AG09309 (cell line): ENCODE measurements around the gene MGST3.

Experiments
- DNase-seq: peaks from one replicate; pipeline ENCODE4 v3.0.0-alpha.2; 2010; ENCODE audit warnings: low read depth
- H3K4me3 ChIP-seq: 2 replicates; pipeline ENCODE4 v1.5.1; 2011; ENCODE audit warnings: mild to moderate bottlenecking, low read depth, low read length, moderate library complexity; ENCODE audit not compliant: control insufficient read depth
- TF ChIP-seq, protein P1 (sequence below): IDR thresholded peaks from 2 replicates; pipeline ENCODE4 v1.5.1; 2011; ENCODE audit warnings: mild to moderate bottlenecking, low read depth, low read length, inconsistent platforms; ENCODE audit not compliant: insufficient read depth, control insufficient read depth; ENCODE audit errors: missing control alignments

The MGST3 gene

DNA sequence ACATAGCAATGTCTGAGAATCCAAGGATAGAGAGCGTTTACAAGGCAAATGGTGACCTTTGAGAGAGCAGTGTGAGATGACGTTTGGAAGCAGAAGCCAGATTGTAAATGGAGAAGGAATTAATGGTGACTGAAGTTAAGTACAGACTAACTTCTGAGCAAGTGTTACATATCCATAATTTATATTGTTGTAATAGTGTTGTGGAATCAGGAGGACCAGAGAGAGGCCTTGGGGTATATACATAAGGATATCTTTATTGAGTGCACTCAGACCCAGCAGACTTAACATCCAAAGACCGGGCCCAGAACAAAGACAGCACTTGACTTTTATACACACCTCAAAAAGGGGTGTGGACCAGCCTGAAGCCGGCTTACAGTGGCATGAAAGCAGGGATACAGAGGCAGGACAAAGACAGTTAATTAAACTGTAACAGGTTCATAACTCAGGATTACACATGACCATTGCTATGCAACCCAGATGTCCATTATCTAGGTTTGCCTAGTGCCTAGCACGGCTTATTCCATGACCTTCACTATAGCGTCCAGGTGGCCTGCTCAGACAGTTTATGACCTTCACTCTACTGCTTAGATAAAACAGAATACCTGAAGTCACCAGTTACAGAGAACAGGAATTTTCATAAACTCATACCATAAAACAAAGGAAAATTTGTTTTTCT lies 2.7 kb upstream of the MGST3 start:
- TF ChIP-seq, protein P1, sequence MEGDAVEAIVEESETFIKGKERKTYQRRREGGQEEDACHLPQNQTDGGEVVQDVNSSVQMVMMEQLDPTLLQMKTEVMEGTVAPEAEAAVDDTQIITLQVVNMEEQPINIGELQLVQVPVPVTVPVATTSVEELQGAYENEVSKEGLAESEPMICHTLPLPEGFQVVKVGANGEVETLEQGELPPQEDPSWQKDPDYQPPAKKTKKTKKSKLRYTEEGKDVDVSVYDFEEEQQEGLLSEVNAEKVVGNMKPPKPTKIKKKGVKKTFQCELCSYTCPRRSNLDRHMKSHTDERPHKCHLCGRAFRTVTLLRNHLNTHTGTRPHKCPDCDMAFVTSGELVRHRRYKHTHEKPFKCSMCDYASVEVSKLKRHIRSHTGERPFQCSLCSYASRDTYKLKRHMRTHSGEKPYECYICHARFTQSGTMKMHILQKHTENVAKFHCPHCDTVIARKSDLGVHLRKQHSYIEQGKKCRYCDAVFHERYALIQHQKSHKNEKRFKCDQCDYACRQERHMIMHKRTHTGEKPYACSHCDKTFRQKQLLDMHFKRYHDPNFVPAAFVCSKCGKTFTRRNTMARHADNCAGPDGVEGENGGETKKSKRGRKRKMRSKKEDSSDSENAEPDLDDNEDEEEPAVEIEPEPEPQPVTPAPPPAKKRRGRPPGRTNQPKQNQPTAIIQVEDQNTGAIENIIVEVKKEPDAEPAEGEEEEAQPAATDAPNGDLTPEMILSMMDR, result no peak
- no peak for DNase-seq
- no peak overlapping the region for H3K4me3 ChIP-seq

DNA sequence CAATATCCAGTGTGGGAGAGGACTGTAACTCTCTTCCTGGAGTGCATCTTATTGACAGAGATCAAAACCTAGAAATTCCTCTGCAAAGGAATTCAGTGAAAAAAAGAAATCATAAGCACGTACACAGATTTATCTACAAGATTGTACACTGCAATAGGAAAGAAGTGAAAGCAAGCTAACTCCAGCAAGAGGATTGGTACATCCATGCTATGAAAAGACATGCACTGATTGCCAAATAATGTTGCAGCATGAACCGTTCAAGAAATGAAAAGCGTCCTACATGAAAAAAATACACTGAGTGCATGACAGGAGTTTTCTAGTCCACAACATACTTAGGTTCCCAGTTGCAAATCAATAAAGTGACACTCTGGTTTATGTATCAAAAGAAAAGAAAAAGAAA lies 1.9 kb upstream of the MGST3 start:
- TF ChIP-seq, protein P1, result no peak
- H3K4me3 ChIP-seq, result no peak overlapping the region
- DNase-seq, result no peak

DNA sequence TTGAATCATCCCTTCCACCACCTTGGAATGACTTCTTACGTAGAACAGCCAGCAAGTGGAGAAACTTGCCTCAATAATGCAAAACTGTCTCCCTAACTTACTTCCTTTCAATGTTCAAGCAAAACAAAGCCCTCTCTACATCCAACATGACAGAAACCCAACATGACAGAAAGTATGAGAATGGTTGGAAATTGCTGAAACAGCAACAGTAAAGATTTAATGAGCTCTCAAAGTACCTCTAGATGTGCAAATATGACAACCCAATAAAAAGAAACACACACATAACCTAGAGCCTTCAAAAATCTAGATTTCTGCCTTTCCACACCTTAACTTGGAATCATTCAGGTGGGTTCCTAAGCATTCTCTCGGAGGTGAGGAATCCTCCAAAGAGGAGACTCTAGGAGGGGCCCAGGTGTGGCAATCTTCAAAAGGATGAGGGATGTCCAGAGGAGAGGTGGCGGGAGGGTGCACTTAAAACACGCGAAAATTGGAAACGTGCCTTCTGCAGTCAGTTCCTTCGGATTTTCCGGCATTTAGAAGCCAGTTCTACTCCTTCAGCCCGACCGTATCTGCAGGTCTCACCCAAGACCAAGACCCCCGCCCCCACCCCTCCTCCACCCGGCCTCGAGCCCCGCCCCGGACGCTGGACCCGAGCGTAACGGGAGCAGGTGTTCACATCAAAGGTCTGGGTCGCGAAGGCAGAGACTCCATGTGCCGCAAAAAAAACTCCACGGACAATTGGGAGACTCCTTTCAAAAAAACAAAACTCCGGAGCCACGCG lies 996 bp upstream of the MGST3 start:
- peak overlapping the region; percentile 56 for H3K4me3 ChIP-seq
- DNase-seq, result no peak
- TF ChIP-seq, protein P1, result no peak

DNA sequence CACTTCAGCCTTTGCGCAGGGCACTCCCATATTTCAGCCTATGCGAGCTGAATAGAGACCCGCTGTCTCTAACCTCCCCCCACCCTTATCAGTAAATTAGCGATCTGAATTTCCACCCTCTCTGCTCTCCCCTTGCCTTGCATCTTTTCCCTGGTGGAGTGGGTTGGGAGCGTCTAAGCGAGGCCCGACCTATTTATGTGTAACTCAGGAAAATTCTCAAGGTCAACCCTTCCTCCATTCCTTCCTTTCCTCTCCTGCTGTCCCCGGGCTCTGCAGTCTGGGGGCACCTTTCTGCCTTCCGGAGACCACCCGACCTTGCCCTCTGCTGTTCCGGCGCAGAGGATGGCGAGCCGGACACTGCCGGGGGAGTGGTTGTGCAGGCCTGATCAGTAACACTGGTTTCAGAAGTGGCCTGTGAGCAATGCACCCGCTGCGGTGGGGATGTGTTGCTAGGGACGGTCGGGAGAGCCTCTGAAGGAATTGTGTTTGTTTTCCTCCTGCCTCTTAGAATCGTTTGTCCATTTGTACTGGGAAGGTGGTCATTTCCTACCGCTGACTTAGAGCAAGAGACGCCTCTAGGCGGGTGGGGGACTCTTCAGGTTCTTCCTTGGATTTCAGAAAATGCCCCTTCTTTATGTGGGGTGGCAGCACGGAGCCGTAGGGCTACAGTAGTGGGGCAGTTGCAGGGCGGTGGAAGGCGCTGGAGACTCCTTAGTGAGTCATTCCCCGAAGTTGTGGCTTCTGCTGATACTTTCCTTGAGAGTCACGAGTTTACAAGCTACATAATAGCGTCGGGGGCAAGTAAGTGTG lies 513 bp downstream of the MGST3 start:
- peak; percentile 78 for DNase-seq
- H3K4me3 ChIP-seq, result peak overlapping the region; percentile 56
- TF ChIP-seq, protein P1, result peak; percentile 18

DNA sequence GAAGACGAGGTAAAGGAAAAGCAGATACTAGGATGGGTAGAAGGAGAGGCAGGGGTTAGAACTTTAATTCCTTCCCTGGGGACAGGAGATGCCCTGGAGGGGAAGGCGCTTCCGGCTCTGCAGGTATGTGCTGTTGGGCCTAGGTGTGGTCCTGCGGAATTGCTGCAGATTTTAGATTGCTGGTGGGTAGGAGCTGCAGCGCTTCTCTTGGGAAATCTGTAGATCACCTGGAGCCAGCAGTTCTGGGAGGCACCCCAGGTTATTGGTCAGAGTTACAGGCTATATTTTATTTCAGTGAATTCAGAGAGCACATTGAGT lies 1.1 kb downstream of the MGST3 start:
- DNase-seq, result no peak
- TF ChIP-seq, protein P1, result no peak
- peak overlapping the region; percentile 56 for H3K4me3 ChIP-seq

DNA sequence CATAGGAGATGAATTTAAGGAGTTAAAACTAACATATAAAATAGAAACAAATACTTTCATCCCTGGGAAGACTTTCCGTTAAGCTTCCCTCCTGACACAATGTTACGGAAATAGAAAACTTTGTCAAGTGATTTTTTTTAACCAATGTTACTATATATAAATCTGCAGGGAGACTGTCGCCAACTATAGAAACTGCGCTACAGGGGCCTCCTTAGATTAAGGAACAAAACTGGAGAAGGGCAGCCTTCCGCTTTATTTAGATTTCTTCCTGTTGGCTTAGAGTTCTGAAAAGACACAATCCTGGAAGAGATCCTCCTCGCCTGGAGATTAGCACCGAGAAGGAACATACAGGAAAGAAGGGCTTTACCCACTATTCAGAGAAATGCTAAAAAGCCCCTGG lies 1.5 kb downstream of the MGST3 start:
- TF ChIP-seq, protein P1, result no peak
- peak overlapping the region; percentile 56 for H3K4me3 ChIP-seq
- DNase-seq, result no peak
